Measurements from ENCODE around the gene NRG3.

GRCh38 chr10:81898518-81898917 lies 23.5 kb downstream of the NRG3 start:
- TF ChIP-seq ARNTL (CRISPR knock-in tag; IDR thresholded peaks at IDR 0.05; ENCODE audit: borderline replicate concordance, low read depth) (no peak), ZFP3 (CRISPR knock-in tag; IDR thresholded peaks at IDR 0.05) (no peak), PATZ1 (CRISPR knock-in tag; IDR thresholded peaks at IDR 0.05; ENCODE audit: borderline replicate concordance) (no peak)
